Measurements from ENCODE around the gene GOSR1.
A peak's percentile ranks its signal among the peaks of the same experiment; 100 is the strongest.
"Not testable (repeated sequence)": the region's sequence is repeated elsewhere in the genome, so short reads cannot be mapped to it uniquely, and the experiment has no call there.

Gene GOSR1

GRCh38 chr17:30557916-30558685 is 80.9 kb downstream of the GOSR1 start:
- no peak overlapping the region for H3K4me3 ChIP-seq (replicated peaks in 1 of 2; ENCODE audit: low read depth in 2 of 2, low read length in 2 of 2)
- TF ChIP-seq, protein P1, sequence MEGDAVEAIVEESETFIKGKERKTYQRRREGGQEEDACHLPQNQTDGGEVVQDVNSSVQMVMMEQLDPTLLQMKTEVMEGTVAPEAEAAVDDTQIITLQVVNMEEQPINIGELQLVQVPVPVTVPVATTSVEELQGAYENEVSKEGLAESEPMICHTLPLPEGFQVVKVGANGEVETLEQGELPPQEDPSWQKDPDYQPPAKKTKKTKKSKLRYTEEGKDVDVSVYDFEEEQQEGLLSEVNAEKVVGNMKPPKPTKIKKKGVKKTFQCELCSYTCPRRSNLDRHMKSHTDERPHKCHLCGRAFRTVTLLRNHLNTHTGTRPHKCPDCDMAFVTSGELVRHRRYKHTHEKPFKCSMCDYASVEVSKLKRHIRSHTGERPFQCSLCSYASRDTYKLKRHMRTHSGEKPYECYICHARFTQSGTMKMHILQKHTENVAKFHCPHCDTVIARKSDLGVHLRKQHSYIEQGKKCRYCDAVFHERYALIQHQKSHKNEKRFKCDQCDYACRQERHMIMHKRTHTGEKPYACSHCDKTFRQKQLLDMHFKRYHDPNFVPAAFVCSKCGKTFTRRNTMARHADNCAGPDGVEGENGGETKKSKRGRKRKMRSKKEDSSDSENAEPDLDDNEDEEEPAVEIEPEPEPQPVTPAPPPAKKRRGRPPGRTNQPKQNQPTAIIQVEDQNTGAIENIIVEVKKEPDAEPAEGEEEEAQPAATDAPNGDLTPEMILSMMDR (IDR thresholded peaks at IDR 0.05; ENCODE audit: low read depth, low read length), result no peak
- DNase-seq (ENCODE audit: low read depth in 2 of 2), result peak in 1 of 2 donors; percentile 22

DNA sequence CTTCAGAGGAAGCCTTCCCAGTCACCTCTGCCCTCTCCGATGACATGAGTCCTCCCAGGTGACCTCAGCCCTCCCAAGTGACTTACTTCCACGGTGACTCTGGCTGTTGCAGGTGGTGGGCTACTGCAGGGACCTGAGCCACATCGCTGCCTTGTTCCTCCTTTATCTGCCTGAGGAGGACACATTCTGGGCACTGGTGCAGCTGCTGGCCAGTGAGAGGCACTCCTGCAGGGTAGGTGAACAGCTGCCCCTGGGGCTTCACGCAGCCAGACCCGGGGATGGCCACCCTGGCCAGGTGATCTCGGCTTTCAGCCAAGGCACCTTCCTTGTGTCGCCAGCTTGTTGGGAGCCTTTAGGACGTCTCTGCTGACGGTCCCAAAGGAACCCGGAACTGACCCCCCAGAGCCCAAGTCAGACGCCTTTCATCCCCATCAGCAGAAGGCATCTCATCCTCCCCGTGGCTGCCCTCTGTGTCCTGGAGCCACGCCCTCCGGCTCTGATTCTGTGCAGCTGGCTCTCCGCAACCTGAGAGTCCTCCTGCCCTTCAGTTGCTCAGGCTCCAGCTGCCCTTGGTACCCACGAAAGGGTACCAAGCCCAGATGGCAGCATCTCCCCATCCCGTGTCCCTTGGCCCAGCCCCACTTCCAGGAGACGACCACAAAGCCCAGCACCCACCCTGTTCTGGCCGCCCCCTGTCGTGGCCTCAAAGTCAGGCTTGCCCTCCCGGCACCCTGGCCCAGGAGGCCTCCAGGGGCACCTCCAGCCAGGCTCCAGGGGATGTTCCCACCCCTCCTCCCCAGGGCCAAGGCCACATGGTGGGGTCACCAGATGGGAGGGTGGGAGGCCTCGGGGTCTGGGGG is 81.7 kb downstream of the GOSR1 start:
- no peak overlapping the region for H3K4me3 ChIP-seq (replicated peaks in 1 of 2; ENCODE audit: low read depth in 2 of 2, low read length in 2 of 2)
- TF ChIP-seq, protein P1 (IDR thresholded peaks at IDR 0.05; ENCODE audit: low read depth, low read length), result no peak
- no peak for DNase-seq (ENCODE audit: low read depth in 2 of 2)

DNA sequence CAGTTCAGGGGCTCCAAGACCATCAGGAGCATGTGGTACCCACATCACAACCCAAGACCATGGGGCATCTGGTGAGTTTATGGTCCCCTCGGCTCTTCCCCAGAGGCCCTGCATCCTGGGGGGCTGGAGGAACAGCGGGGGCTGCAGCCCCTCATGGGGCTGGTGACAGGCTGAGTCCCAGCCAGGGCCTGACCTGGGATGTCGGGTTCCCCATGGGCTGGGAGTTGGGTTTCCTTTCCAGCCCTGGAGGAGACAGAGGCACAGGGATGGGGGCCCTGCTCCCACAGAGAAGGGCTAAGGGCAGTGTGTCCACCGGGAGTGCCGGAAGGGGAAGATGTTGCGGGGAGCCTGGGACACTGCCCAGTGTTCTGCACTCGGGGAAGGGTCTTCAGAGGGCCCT is 82.4 kb downstream of the GOSR1 start:
- H3K4me3 ChIP-seq (replicated peaks in 1 of 2; ENCODE audit: low read depth in 2 of 2, low read length in 2 of 2), result no peak overlapping the region
- TF ChIP-seq, protein P1 (IDR thresholded peaks at IDR 0.05; ENCODE audit: low read depth, low read length), result no peak
- no peak for DNase-seq (ENCODE audit: low read depth in 2 of 2)

DNA sequence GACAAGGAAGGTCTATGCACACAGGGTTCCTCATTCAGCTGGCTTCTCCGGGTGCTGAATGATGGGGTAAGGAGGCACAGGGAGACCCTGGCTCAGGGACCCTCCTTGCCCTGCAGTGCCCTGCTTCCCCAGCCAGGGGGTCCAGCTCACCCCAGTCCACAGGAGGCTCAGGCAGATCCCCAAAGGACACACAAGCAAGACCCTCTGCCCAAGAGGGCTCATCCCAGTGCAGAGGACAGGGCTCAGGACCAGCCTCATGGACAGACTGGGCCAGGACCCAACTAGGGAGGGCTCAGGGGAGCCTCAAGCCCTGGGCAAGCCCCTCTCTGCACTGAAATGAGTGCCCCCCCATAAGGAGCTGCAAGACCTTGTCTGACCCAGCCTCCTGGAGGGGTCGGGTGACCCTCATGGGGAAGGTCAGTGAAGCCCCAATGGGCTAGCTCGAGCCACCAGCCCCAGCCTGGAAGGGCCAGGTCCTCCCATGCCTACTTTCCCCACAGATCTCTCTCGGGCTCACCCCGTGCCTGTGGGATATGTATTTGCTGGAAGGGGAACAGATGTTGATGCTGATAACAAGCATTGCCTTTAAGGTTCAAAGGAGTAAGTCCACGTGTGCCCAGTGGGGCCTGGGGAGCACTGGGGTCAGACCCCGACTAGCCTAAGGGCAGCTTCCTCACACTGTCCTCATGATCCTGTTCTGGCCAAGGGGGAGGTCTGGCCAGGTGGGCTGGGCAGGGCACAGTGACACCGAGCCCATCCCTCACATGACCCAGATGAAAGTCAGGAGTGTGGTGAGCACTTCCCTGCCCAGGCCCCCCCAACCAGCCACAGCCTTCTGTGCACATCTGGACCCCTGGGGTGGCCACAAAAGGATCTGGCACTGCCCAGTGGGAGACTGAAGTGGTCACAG is 83.2 kb downstream of the GOSR1 start:
- not testable (repeated sequence) for H3K4me3 ChIP-seq (replicated peaks in 1 of 2; ENCODE audit: low read depth in 2 of 2, low read length in 2 of 2); DNase-seq (ENCODE audit: low read depth in 2 of 2)

DNA sequence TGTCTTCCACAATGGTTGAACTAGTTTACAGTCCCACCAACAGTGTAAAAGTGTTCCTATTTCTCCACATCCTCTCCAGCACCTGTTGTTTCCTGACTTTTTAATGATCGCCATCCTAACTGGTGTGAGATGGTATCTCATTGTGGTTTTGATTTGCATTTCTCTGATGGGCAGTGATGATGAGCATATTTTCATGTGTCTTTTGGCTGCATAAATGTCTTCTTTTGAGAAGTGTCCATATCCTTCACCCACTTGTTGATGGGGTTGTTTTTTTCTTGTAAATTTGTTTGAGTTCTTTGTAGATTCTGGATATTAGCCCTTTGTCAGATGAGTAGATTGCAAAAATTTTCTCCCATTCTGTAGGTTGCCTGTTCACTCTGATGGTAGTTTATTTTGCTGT is 84.6 kb downstream of the GOSR1 start:
- not testable (repeated sequence) for DNase-seq (ENCODE audit: low read depth in 2 of 2); H3K4me3 ChIP-seq (replicated peaks in 1 of 2; ENCODE audit: low read depth in 2 of 2, low read length in 2 of 2)

DNA sequence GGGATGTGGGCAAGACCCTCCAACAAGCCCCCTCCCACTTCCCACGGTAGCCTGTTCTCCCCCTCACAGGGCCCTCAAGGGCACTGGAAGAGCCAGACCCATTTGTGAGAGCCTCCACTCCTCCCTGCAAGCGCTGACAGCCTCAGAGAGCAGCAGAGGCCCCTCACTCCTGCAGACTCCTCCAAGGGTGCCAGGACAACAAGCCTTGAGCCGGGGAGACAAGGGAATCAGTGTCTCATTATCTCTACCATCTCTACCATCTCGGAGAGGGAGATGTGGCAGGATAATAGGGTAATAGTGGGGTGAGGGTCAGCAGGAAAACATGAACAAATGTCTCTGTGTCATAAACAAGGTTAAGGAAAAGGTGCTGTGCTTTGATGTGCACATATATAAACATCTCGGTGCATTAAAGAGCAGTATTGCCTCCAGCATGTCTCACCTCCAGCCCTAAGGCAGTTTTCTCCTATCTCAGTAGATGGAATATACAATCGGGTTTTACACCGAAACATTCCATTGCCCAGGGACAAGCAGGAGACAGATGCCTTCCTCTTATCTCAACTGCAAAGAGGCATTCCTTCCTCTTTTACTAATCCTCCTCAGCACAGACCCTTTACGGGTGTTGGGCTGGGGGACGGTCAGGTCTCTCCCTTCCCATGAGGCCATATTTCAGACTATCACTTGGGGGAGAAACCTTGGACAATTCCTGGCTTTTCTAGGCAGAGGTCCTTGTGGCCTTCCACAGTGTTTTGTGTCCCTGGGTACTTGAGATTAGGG is 86.1 kb downstream of the GOSR1 start:
- DNase-seq (ENCODE audit: low read depth in 2 of 2); H3K4me3 ChIP-seq (replicated peaks in 1 of 2; ENCODE audit: low read depth in 2 of 2, low read length in 2 of 2): not testable (repeated sequence)

DNA sequence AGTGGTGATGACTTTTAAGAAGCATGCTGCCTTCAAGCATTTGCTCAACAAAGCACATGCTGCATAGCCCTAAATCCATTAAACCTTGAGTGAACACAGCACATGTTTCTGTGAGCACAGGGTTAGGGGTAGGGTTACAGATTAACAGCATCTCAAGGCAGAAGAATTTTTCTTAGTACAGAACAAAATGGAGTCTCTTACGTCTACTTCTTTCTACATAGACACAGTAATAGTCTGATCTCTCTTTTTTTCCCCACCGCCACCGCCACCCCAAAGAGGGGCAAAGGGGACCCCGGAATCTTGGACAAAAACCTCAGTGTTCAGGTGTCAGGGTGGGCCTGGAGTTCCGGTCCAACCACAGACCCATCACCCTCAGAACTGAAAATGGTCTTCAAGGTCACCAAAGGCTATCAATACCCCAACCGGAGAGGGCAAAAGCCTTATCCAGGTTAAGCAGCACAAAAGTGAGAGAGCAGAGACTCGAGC is 86.7 kb downstream of the GOSR1 start:
- H3K4me3 ChIP-seq (replicated peaks in 1 of 2; ENCODE audit: low read depth in 2 of 2, low read length in 2 of 2); DNase-seq (ENCODE audit: low read depth in 2 of 2): not testable (repeated sequence)

- DNase-seq (ENCODE audit: low read depth in 2 of 2); H3K4me3 ChIP-seq (replicated peaks in 1 of 2; ENCODE audit: low read depth in 2 of 2, low read length in 2 of 2): not testable (repeated sequence)
Observed at GRCh38 chr17:30564422-30565072, 87.3 kb downstream of the GOSR1 start.

All from cardiac fibroblast (primary cell).